Adrenal gland (tissue), 5 donors: ENCODE data around the gene TRIM68.

Source experiments
- CTCF ChIP-seq, 6 experiments: fragments of 450-650 bp in 4 of 6; fragments of 200-600 bp in 2 of 6; sonication (generic) in 1 of 6; IDR thresholded peaks; 1 replicate in 5 of 6; 2 replicates in 1 of 6; pipeline versions ENCODE4 v1.5.1 to v1.8.0; 2016 to 2021; ENCODE audit warnings: antibody characterized with exemption in 6 of 6, mild to moderate bottlenecking in 2 of 6, moderate library complexity in 1 of 6
- POLR2A ChIP-seq, 2 donors: fragments of 450-650 bp; IDR thresholded peaks; one replicate each; pipeline ENCODE4 v1.6.1; 2017; ENCODE audit warnings: antibody characterized with exemption in 2 of 2, mild to moderate bottlenecking in 2 of 2, moderate library complexity in 1 of 2
- donor health status: DM: no; HTN: no; CAD: no.

- TF ChIP-seq POLR2A (IDR thresholded peaks at IDR 0.05) (no peak), CTCF (IDR thresholded peaks at IDR 0.05) (no peak)
These were observed 47.6 kb downstream of the TRIM68 start for GRCh38 chr11:4560467-4560866.
